ENCODE measurements around the gene NPDC1. TPM values are rescaled to one million over a fixed set of nuclear protein-coding genes. Genes with fewer than 3 reads are reported as not detected.

NPDC1 gene
- total and polyA plus RNA-seq, 2 of the 8 experiments (the other 6 are each of a cell fraction or from before 2014, with no cell fraction given), result 26.2 to 44.1 TPM

GRCh38 chr9:137031904-137032640, 13.9 kb downstream of the NPDC1 start, which contains the start of gene FUT7 (continued):
- TF ChIP-seq POU5F1 (IDR thresholded peaks at IDR 0.05; ENCODE audit: low read depth, low read length) (no peak), EZH2 (IDR thresholded peaks at IDR 0.05; ENCODE audit: low read depth, low read length, severe bottlenecking) (no peak), POLR2AphosphoS5 (IDR thresholded peaks at IDR 0.05; ENCODE audit: low read depth, low read length) (no peak), ATF3 (IDR thresholded peaks at IDR 0.05; ENCODE audit: insufficient read depth, low read depth, low read length) (no peak)
